ENCODE data around the gene ZNF891. TPM values are rescaled to one million over a fixed set of nuclear protein-coding genes. Genes with fewer than 3 reads are reported as not detected.

The ZNF891 gene
- total and polyA plus RNA-seq, 3 donors from 2014 or later, result 1.6 to 7.2 (median 4.8) TPM

DNA sequence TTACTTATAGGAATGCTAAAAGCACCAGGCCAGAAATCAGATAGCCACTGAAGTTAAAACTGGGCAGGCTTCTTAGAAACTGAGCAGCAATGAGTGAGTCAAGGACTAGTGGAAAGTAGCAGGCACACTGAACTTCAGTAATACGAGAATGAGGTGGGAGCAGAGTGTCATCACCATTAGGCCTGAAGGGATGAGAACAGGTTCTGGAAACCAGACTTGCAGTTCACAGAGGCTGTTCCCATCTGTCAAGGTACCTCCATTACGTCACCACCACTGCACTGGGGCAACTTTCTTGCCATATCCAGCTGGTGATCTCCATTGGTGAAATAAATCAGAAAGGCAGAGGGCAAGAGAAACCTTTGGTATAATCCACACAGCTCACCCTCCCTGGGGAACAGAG, 15.9 kb upstream of the ZNF891 start:
- H3K36me3 ChIP-seq (ENCODE audit: low read depth, missing control alignments), result no peaks in the 10 kb centered on the region
- H3K4me3 ChIP-seq, result no peak overlapping the region
- H3K4me1 ChIP-seq, result no peaks in the 10 kb centered on the region
- TF ChIP-seq, protein P1, sequence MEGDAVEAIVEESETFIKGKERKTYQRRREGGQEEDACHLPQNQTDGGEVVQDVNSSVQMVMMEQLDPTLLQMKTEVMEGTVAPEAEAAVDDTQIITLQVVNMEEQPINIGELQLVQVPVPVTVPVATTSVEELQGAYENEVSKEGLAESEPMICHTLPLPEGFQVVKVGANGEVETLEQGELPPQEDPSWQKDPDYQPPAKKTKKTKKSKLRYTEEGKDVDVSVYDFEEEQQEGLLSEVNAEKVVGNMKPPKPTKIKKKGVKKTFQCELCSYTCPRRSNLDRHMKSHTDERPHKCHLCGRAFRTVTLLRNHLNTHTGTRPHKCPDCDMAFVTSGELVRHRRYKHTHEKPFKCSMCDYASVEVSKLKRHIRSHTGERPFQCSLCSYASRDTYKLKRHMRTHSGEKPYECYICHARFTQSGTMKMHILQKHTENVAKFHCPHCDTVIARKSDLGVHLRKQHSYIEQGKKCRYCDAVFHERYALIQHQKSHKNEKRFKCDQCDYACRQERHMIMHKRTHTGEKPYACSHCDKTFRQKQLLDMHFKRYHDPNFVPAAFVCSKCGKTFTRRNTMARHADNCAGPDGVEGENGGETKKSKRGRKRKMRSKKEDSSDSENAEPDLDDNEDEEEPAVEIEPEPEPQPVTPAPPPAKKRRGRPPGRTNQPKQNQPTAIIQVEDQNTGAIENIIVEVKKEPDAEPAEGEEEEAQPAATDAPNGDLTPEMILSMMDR (IDR thresholded peaks at IDR 0.05), result no peak
- TF ChIP-seq POLR2A (IDR thresholded peaks at IDR 0.05), result no peak
- H3K27me3 ChIP-seq, result no peaks in the 10 kb centered on the region
- no peak overlapping the region for H3K27ac ChIP-seq
- no peak for DNase-seq
- H3K9me3 ChIP-seq, result no peaks in the 10 kb centered on the region
- intact Hi-C loops (cut with DNase I; ENCODE audit: low total_unique reads), result no loop called here
- WGBS, 2 donors, result 93 to 96% methylated on average over 2 of the region's 2 CpGs

DNA sequence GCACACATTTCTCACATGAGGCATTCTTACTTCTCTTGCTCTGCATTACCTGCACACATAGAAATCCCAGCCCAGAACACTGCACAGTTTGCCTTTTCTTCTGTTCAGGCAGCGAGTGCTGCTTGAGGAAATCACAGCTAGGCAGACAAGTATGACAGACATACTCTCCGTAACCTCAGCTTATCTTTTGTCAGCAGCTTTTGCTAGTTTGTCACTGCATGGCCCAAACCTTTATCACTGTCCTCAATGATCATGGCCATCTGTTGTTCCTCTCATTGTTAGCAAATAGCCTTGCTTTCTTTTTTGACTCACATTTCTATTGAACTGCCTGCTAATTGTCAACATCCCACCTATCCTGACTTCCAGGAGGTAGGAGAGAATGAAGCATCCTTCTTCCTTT, 5.7 kb upstream of the ZNF891 start:
- Histone ChIP-seq H3K27me3 (no peaks in the 10 kb centered on the region), H3K36me3 (ENCODE audit: low read depth, missing control alignments) (no peaks in the 10 kb centered on the region), H3K4me3 (no peak overlapping the region), H3K4me1 (peaks cover 3% of the 10 kb centered on the region), H3K27ac (no peak overlapping the region), H3K9me3 (no peaks in the 10 kb centered on the region)
- TF ChIP-seq, protein P1 (IDR thresholded peaks at IDR 0.05), result no peak
- TF ChIP-seq POLR2A (IDR thresholded peaks at IDR 0.05), result no peak
- no peak for DNase-seq
- WGBS, 2 donors, result 64 to 90% methylated on average over 2 of the region's 2 CpGs
- intact Hi-C loops (cut with DNase I; ENCODE audit: low total_unique reads), result no loop called here

DNA sequence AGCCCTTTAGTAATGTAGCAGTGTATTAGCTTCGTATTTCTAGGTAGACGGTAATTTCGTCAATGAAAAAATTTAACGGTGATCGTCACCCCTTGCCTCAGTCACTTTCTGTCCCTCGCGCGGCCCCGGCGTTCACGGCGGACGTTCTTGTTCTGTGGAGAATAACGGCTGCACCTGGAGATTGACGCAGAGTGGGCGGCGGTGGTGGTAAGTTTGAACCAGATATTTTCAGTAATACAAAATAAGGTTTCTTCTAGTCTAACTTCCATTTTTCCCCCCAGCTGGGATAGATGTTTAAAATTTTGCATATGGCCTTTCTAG, 694 bp upstream of the ZNF891 start:
- TF ChIP-seq, protein P1 (IDR thresholded peaks at IDR 0.05), result no peak
- no peak for TF ChIP-seq POLR2A (IDR thresholded peaks at IDR 0.05)
- H3K4me1 ChIP-seq, result peaks cover 3% of the 10 kb centered on the region
- H3K27me3 ChIP-seq, result no peaks in the 10 kb centered on the region
- H3K36me3 ChIP-seq (ENCODE audit: low read depth, missing control alignments), result no peaks in the 10 kb centered on the region
- WGBS, 2 donors, result 0% methylated on average over 17 of the region's 17 CpGs
- intact Hi-C loops (cut with DNase I; ENCODE audit: low total_unique reads), result no loop called here
- H3K27ac ChIP-seq, result peak overlapping the region; percentile 83 to 95
- peak overlapping the region; percentile 81 to 82 for H3K4me3 ChIP-seq
- peak; percentile 66 for DNase-seq
- no peaks in the 10 kb centered on the region for H3K9me3 ChIP-seq

DNA sequence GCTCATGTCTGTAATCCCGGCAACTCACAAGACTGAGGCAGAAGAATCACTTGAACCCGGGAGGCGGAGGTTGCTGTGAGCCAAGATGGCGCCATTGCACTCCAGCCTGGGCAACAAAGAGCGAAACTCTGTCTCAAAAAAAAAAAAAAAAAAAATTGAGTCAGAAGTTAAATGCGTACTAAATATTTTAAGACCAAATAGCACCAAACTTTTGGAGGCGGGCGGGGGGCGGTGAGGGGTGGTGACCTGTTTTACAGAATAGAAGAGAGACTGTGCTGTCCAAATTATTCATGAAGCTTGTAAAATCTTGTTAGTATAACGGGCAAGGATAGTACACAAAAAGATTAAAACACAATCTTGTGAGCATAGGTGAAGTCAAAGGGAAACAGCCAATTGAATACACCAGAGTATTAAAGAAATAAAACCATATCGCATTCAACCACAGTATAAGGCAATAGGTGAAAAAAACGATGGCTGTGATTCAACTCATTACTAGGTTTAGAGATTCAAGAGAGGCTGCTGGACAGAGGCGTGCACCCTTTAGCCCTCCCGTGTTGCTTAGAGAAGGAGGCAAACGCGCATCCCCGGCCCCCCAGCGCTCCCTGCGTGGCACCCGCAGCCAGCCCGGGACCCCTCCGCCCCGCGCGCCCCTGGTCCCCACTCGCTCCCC, 571 bp downstream of the ZNF891 start:
- TF ChIP-seq POLR2A (IDR thresholded peaks at IDR 0.05), result no peak
- TF ChIP-seq, protein P1 (IDR thresholded peaks at IDR 0.05), result no peak
- DNase-seq, result no peak
- 15 to 16% methylated on average over 25 to 26 of the region's 26 CpGs for WGBS, 2 donors

DNA sequence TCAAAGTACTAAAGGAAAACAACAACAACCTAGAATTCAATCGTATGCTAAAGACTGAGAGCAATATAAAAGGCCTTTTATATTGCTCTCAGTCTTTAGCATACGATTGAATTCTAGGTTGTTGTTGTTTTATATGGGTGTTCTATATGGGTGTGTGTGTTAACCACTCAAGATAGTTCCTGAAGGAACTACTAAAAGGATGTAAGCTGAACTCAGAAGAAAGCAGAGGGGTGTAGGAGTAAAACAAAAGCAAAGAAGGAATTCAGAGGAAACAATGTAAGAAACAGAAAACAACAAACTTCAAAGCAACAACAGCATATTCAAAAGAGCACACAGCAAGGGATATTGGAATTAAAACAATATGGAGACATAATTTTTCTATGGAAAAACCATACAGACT, 5.4 kb downstream of the ZNF891 start:
- TF ChIP-seq POLR2A (IDR thresholded peaks at IDR 0.05), result no peak
- TF ChIP-seq, protein P1 (IDR thresholded peaks at IDR 0.05), result no peak
- no peaks in the 10 kb centered on the region for H3K4me1 ChIP-seq
- no peaks in the 10 kb centered on the region for H3K9me3 ChIP-seq
- no peak for DNase-seq
- intact Hi-C loops (cut with DNase I; ENCODE audit: low total_unique reads), result no loop called here
- 93 to 96% methylated on average over 2 of the region's 2 CpGs for WGBS, 2 donors
- H3K36me3 ChIP-seq (ENCODE audit: low read depth, missing control alignments), result no peaks in the 10 kb centered on the region
- H3K27me3 ChIP-seq, result no peaks in the 10 kb centered on the region
- H3K27ac ChIP-seq, result no peak overlapping the region
- no peak overlapping the region for H3K4me3 ChIP-seq

More for the DNA sequence above, 571 bp downstream of the ZNF891 start:
- Histone ChIP-seq H3K9me3 (no peaks in the 10 kb centered on the region), H3K36me3 (ENCODE audit: low read depth, missing control alignments) (no peaks in the 10 kb centered on the region), H3K27ac (peak overlapping the region; percentile 83 to 95), H3K4me1 (peaks cover 3% of the 10 kb centered on the region), H3K4me3 (peak overlapping the region; percentile 81 to 82), H3K27me3 (no peaks in the 10 kb centered on the region)
- intact Hi-C loops (cut with DNase I; ENCODE audit: low total_unique reads), result no loop called here

All from testis (tissue), 3 donors.